Raji (cell line): ENCODE results near the gene OGFR.

Experiments used
- POLR2A ChIP-seq: IDR thresholded peaks from 2 replicates; pipeline ENCODE4 v1.6.1; 2011; ENCODE audit warnings: low read depth, low read length, control low read depth; ENCODE audit not compliant: insufficient read depth

The OGFR gene

GRCh38 chr20:62804627-62805154, at the start of gene OGFR:
OGFR (plus strand) TSS chr20:62804835; CDS start chr20:62804860, 25 bp downstream.
- peak; percentile 88 for TF ChIP-seq POLR2A

GRCh38 chr20:62754991-62755356, 49.7 kb upstream of the OGFR start:
- TF ChIP-seq POLR2A = no peak

- TF ChIP-seq POLR2A = no peak
Observed at GRCh38 chr20:62755817-62756724, 48.6 kb upstream of the OGFR start.

- no peak for TF ChIP-seq POLR2A
Observed at GRCh38 chr20:62758226-62758912, 46.3 kb upstream of the OGFR start.

GRCh38 chr20:62759981-62760431, 44.6 kb upstream of the OGFR start:
- TF ChIP-seq POLR2A = no peak

- no peak for TF ChIP-seq POLR2A
Observed at GRCh38 chr20:62760471-62760855, 44.2 kb upstream of the OGFR start.

GRCh38 chr20:62760856-62761758, 43.5 kb upstream of the OGFR start:
- TF ChIP-seq POLR2A = no peak

GRCh38 chr20:62761759-62762131, 42.9 kb upstream of the OGFR start:
- no peak for TF ChIP-seq POLR2A

- TF ChIP-seq POLR2A = no peak
Observed at GRCh38 chr20:62762376-62762775, 42.3 kb upstream of the OGFR start.

- no peak for TF ChIP-seq POLR2A
Observed at GRCh38 chr20:62762801-62763368, 41.8 kb upstream of the OGFR start.

- TF ChIP-seq POLR2A = no peak
Observed at GRCh38 chr20:62763404-62763803, 41.2 kb upstream of the OGFR start.

- TF ChIP-seq POLR2A = no peak
Observed at GRCh38 chr20:62764156-62764935, 40.3 kb upstream of the OGFR start.

- no peak for TF ChIP-seq POLR2A
Observed at GRCh38 chr20:62765021-62765420, 39.6 kb upstream of the OGFR start.
